ENCODE data around the gene CACNA1A.

Gene CACNA1A

GRCh38 chr19:13487985-13488384 is 18.3 kb downstream of the CACNA1A start:
- Histone ChIP-seq H3K27ac (ENCODE audit: low read depth, low read length) (no peak overlapping the region), H3K79me2 (ENCODE audit: control insufficient read depth, insufficient read depth, low read length) (no peaks in the 10 kb centered on the region), H3K4me2 (ENCODE audit: low read length) (no peak overlapping the region), H3K4me1 (ENCODE audit: control insufficient read depth, low read depth, low read length) (peaks cover 1% of the 10 kb centered on the region), H2BK15ac (replicated peaks; ENCODE audit: low read depth) (no peak overlapping the region), H3K9ac (ENCODE audit: low read length) (no peak overlapping the region), H2BK5ac (ENCODE audit: low read length) (no peak overlapping the region), H3K36me3 (ENCODE audit: control insufficient read depth, insufficient read depth, low read length) (no peaks in the 10 kb centered on the region), H3K79me1 (ENCODE audit: low read length) (no peaks in the 10 kb centered on the region), H2BK120ac (ENCODE audit: low read depth, low read length) (no peak overlapping the region), H2AK5ac (ENCODE audit: low read length) (no peak overlapping the region), H4K8ac (ENCODE audit: low read depth, low read length) (no peak overlapping the region), H3K4me3 (ENCODE audit: low read length) (no peak overlapping the region), H4K5ac (ENCODE audit: low read length) (no peak overlapping the region), H3K56ac (ENCODE audit: low read length) (no peak overlapping the region), H3K4ac (ENCODE audit: low read depth, low read length) (no peak overlapping the region), H3K27me3 (ENCODE audit: insufficient read depth, low read length, poor library complexity) (no peaks in the 10 kb centered on the region), H3K23ac (ENCODE audit: low read length) (no peak overlapping the region), H3K18ac (ENCODE audit: low read length) (no peak overlapping the region)
- no peak for DNase-seq
- no CpG with 5 or more reads among the region's 1 CpG for WGBS (ENCODE audit: extremely low coverage, insufficient coverage, low lambda C conversion rate)

DNA sequence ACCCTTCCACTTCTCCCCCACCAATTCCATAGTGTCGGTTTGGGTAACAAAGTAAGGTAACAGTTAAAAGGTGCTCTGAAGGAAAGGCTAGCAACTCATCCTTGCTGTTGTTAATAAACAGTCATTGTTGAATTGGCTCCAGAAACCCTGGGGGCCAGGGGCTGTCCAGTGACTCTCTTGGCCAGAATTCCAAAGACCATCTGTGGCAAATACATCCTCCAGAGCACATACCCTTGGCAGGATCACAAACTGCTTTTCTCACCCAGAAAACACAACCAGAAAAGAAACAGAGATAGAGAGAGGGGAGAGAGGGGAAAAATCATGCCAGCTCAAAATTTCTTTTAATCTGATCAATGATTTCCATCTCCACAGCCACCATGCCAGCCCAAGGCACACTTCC is 22.1 kb downstream of the CACNA1A start:
- no peak overlapping the region for H3K9ac ChIP-seq (ENCODE audit: low read length)

GRCh38 chr19:13483215-13483614 is 23.1 kb downstream of the CACNA1A start:
- Histone ChIP-seq H2AK5ac (ENCODE audit: low read length) (no peak overlapping the region), H3K4me3 (ENCODE audit: low read length) (no peak overlapping the region), H3K4ac (ENCODE audit: low read depth, low read length) (no peak overlapping the region), H3K27ac (ENCODE audit: low read depth, low read length) (no peak overlapping the region), H3K23ac (ENCODE audit: low read length) (no peak overlapping the region), H3K4me1 (ENCODE audit: control insufficient read depth, low read depth, low read length) (no peaks in the 10 kb centered on the region), H2BK120ac (ENCODE audit: low read depth, low read length) (no peak overlapping the region), H3K79me2 (ENCODE audit: control insufficient read depth, insufficient read depth, low read length) (no peaks in the 10 kb centered on the region), H3K36me3 (ENCODE audit: control insufficient read depth, insufficient read depth, low read length) (no peaks in the 10 kb centered on the region), H4K5ac (ENCODE audit: low read length) (no peak overlapping the region), H3K27me3 (ENCODE audit: insufficient read depth, low read length, poor library complexity) (no peaks in the 10 kb centered on the region), H3K79me1 (ENCODE audit: low read length) (no peaks in the 10 kb centered on the region), H3K4me2 (ENCODE audit: low read length) (no peak overlapping the region), H4K8ac (ENCODE audit: low read depth, low read length) (no peak overlapping the region), H3K56ac (ENCODE audit: low read length) (no peak overlapping the region), H2BK5ac (ENCODE audit: low read length) (no peak overlapping the region), H2BK15ac (replicated peaks; ENCODE audit: low read depth) (no peak overlapping the region), H3K9ac (ENCODE audit: low read length) (no peak overlapping the region), H3K18ac (ENCODE audit: low read length) (no peak overlapping the region)
- DNase-seq: peak; percentile 40
- no CpG with 5 or more reads among the region's 5 CpGs for WGBS (ENCODE audit: extremely low coverage, insufficient coverage, low lambda C conversion rate)

More for the DNA sequence above, 22.1 kb downstream of the CACNA1A start:
- WGBS (ENCODE audit: extremely low coverage, insufficient coverage, low lambda C conversion rate): no CpG with 5 or more reads among the region's 1 CpG
- Histone ChIP-seq H3K4me2 (ENCODE audit: low read length) (no peak overlapping the region), H3K79me1 (ENCODE audit: low read length) (no peaks in the 10 kb centered on the region), H3K4me1 (ENCODE audit: control insufficient read depth, low read depth, low read length) (no peaks in the 10 kb centered on the region), H3K36me3 (ENCODE audit: control insufficient read depth, insufficient read depth, low read length) (no peaks in the 10 kb centered on the region), H2BK120ac (ENCODE audit: low read depth, low read length) (no peak overlapping the region), H2AK5ac (ENCODE audit: low read length) (no peak overlapping the region), H3K4me3 (ENCODE audit: low read length) (no peak overlapping the region), H3K4ac (ENCODE audit: low read depth, low read length) (no peak overlapping the region), H3K27me3 (ENCODE audit: insufficient read depth, low read length, poor library complexity) (no peaks in the 10 kb centered on the region), H3K18ac (ENCODE audit: low read length) (no peak overlapping the region), H3K23ac (ENCODE audit: low read length) (no peak overlapping the region), H2BK5ac (ENCODE audit: low read length) (no peak overlapping the region), H4K5ac (ENCODE audit: low read length) (no peak overlapping the region), H4K8ac (ENCODE audit: low read depth, low read length) (no peak overlapping the region), H2BK15ac (replicated peaks; ENCODE audit: low read depth) (no peak overlapping the region), H3K56ac (ENCODE audit: low read length) (no peak overlapping the region), H3K79me2 (ENCODE audit: control insufficient read depth, insufficient read depth, low read length) (no peaks in the 10 kb centered on the region), H3K27ac (ENCODE audit: low read depth, low read length) (no peak overlapping the region)
- no peak for DNase-seq

- Histone ChIP-seq H3K4me3 (ENCODE audit: low read length) (no peak overlapping the region), H2BK5ac (ENCODE audit: low read length) (no peak overlapping the region)
- WGBS (ENCODE audit: extremely low coverage, insufficient coverage, low lambda C conversion rate): no CpG with 5 or more reads among the region's 2 CpGs
Observed at GRCh38 chr19:13478576-13478975, 27.7 kb downstream of the CACNA1A start.

GRCh38 chr19:13476071-13476470 is 30.2 kb downstream of the CACNA1A start:
- Histone ChIP-seq H3K56ac (ENCODE audit: low read length) (no peak overlapping the region), H3K4me2 (ENCODE audit: low read length) (no peak overlapping the region), H3K79me1 (ENCODE audit: low read length) (no peaks in the 10 kb centered on the region), H3K18ac (ENCODE audit: low read length) (no peak overlapping the region), H4K8ac (ENCODE audit: low read depth, low read length) (no peak overlapping the region), H3K27me3 (ENCODE audit: insufficient read depth, low read length, poor library complexity) (no peaks in the 10 kb centered on the region), H2BK5ac (ENCODE audit: low read length) (no peak overlapping the region), H3K4me3 (ENCODE audit: low read length) (no peak overlapping the region), H3K23ac (ENCODE audit: low read length) (no peak overlapping the region), H2BK15ac (replicated peaks; ENCODE audit: low read depth) (no peak overlapping the region), H2BK120ac (ENCODE audit: low read depth, low read length) (no peak overlapping the region), H4K5ac (ENCODE audit: low read length) (no peak overlapping the region), H3K79me2 (ENCODE audit: control insufficient read depth, insufficient read depth, low read length) (no peaks in the 10 kb centered on the region), H3K36me3 (ENCODE audit: control insufficient read depth, insufficient read depth, low read length) (no peaks in the 10 kb centered on the region), H2AK5ac (ENCODE audit: low read length) (no peak overlapping the region), H3K4ac (ENCODE audit: low read depth, low read length) (no peak overlapping the region), H3K9ac (ENCODE audit: low read length) (no peak overlapping the region), H3K4me1 (ENCODE audit: control insufficient read depth, low read depth, low read length) (no peaks in the 10 kb centered on the region), H3K27ac (ENCODE audit: low read depth, low read length) (no peak overlapping the region)
- no CpG with 5 or more reads among the region's 1 CpG for WGBS (ENCODE audit: extremely low coverage, insufficient coverage, low lambda C conversion rate)
- DNase-seq: no peak

More at GRCh38 chr19:13478576-13478975, 27.7 kb downstream of the CACNA1A start:
- no peak overlapping the region for H3K4me2 ChIP-seq (ENCODE audit: low read length)
- no peak overlapping the region for H4K5ac ChIP-seq (ENCODE audit: low read length)
- DNase-seq: no peak
- no peak overlapping the region for H2AK5ac ChIP-seq (ENCODE audit: low read length)
- H3K36me3 ChIP-seq (ENCODE audit: control insufficient read depth, insufficient read depth, low read length): no peaks in the 10 kb centered on the region
- H3K79me1 ChIP-seq (ENCODE audit: low read length): no peaks in the 10 kb centered on the region
- H2BK15ac ChIP-seq (replicated peaks; ENCODE audit: low read depth): no peak overlapping the region
- H3K4ac ChIP-seq (ENCODE audit: low read depth, low read length): no peak overlapping the region
- H3K56ac ChIP-seq (ENCODE audit: low read length): no peak overlapping the region
- H3K4me1 ChIP-seq (ENCODE audit: control insufficient read depth, low read depth, low read length): no peaks in the 10 kb centered on the region
- H3K23ac ChIP-seq (ENCODE audit: low read length): no peak overlapping the region
- H2BK120ac ChIP-seq (ENCODE audit: low read depth, low read length): no peak overlapping the region
- no peak overlapping the region for H4K8ac ChIP-seq (ENCODE audit: low read depth, low read length)
- H3K27ac ChIP-seq (ENCODE audit: low read depth, low read length): no peak overlapping the region
- H3K9ac ChIP-seq (ENCODE audit: low read length): no peak overlapping the region
- no peaks in the 10 kb centered on the region for H3K27me3 ChIP-seq (ENCODE audit: insufficient read depth, low read length, poor library complexity)
- no peaks in the 10 kb centered on the region for H3K79me2 ChIP-seq (ENCODE audit: control insufficient read depth, insufficient read depth, low read length)
- H3K18ac ChIP-seq (ENCODE audit: low read length): no peak overlapping the region

DNA sequence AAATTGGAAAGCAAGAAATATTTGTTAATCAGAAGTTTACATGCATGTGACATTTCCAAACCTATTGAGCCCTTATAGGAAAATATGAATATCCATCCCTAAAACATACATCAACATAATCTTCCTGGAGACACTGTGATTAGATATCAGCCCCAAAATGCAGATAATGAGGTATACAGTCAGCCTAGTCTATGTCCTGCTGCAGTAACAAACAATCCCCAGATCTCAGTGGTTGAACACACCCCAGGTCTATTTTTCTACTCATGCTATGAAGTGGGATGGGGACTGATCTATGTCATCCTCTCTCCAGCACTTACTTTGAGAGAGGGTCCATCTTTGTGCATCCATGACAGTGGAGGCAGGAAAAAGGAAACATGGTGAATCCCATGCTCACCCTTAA is 31.2 kb downstream of the CACNA1A start:
- no peaks in the 10 kb centered on the region for H3K79me1 ChIP-seq (ENCODE audit: low read length)
- no peak overlapping the region for H3K4me3 ChIP-seq (ENCODE audit: low read length)
- H3K4me2 ChIP-seq (ENCODE audit: low read length): no peak overlapping the region
- no peak overlapping the region for H3K56ac ChIP-seq (ENCODE audit: low read length)
- H2BK120ac ChIP-seq (ENCODE audit: low read depth, low read length): no peak overlapping the region
- H2BK15ac ChIP-seq (replicated peaks; ENCODE audit: low read depth): no peak overlapping the region
- no peak overlapping the region for H4K5ac ChIP-seq (ENCODE audit: low read length)
- H4K8ac ChIP-seq (ENCODE audit: low read depth, low read length): no peak overlapping the region
- DNase-seq: no peak
- no peak overlapping the region for H3K23ac ChIP-seq (ENCODE audit: low read length)
- no peak overlapping the region for H3K27ac ChIP-seq (ENCODE audit: low read depth, low read length)
- H3K9ac ChIP-seq (ENCODE audit: low read length): no peak overlapping the region
- H3K27me3 ChIP-seq (ENCODE audit: insufficient read depth, low read length, poor library complexity): no peaks in the 10 kb centered on the region
- no peaks in the 10 kb centered on the region for H3K36me3 ChIP-seq (ENCODE audit: control insufficient read depth, insufficient read depth, low read length)
- H3K79me2 ChIP-seq (ENCODE audit: control insufficient read depth, insufficient read depth, low read length): no peaks in the 10 kb centered on the region
- no peak overlapping the region for H3K4ac ChIP-seq (ENCODE audit: low read depth, low read length)
- H2BK5ac ChIP-seq (ENCODE audit: low read length): no peak overlapping the region
- H2AK5ac ChIP-seq (ENCODE audit: low read length): no peak overlapping the region
- no peaks in the 10 kb centered on the region for H3K4me1 ChIP-seq (ENCODE audit: control insufficient read depth, low read depth, low read length)
- no peak overlapping the region for H3K18ac ChIP-seq (ENCODE audit: low read length)

Data from mesendoderm (in vitro differentiated cells).